WERI-Rb-1 (cell line): Measurements from ENCODE around the gene QRFP.

ENCODE experiments used
- DNase-seq: peaks from one replicate; pipeline ENCODE4 v3.0.0-alpha.2; 2020
- H3K27ac ChIP-seq: fragments of 250-450 bp; sonication (Bioruptor Pico); 2 replicates; pipeline ENCODE4 v1.5.1; 2020; ENCODE audit warnings: mild to moderate bottlenecking, moderate library complexity
- H3K27me3 ChIP-seq: fragments of 250-450 bp; sonication (Bioruptor Pico); 2 replicates; pipeline ENCODE4 v1.5.1; 2021; ENCODE audit warnings: mild to moderate bottlenecking, low read depth, moderate library complexity; ENCODE audit not compliant: insufficient read depth, severe bottlenecking
- H3K36me3 ChIP-seq: fragments of 250-450 bp; sonication (Bioruptor Pico); 2 replicates; pipeline ENCODE4 v1.5.1; 2020; ENCODE audit warnings: mild to moderate bottlenecking, moderate library complexity
- H3K4me3 ChIP-seq: 2 replicates; pipeline ENCODE4 v1.5.1; 2011; ENCODE audit warnings: low read depth, mild to moderate bottlenecking, control low read depth, low read length
- H3K9me3 ChIP-seq: fragments of 250-450 bp; sonication (Bioruptor Pico); 2 replicates; pipeline ENCODE4 v1.5.1; 2021; ENCODE audit warnings: mild to moderate bottlenecking, moderate library complexity; ENCODE audit not compliant: severe bottlenecking
- CTCF ChIP-seq: IDR thresholded peaks from 2 replicates; pipeline ENCODE4 v1.5.1; 2011; ENCODE audit warnings: low read depth, mild to moderate bottlenecking, control low read depth, inconsistent platforms, low read length

QRFP gene

DNA sequence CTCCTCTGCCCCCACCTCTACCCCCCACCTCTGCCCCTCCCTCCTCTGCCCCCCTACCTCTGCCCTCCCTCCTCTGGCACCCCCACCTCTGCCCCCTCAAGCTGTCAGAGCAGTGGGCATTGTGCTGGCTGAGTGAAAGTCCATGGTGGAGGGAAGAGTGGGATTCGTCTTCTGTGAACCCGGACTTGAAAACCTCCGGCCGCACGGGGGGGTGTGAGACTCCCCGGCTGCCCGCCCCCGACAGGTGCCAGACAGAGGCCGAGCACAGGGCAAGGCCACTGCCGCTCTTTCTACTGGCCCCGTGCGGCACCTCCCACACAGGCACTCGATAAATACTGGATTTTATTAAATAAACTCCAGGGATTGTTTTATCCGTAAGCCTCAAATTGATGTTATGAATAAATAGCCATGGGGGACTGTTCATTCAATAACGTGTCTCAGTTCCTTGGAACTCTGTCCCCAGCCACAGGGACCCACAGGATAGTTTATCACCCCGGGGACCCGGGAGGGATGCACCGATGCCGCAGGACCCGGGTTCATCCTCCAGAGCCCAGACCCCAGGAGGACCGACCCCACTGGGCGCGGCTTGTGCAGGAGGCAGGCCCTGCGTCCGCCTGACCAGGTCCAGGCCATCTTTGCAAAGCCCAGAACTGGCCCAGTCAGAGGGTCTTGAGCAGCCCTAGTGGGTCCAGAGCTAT is 2.6 kb upstream of the QRFP start:
- no peak for DNase-seq
- TF ChIP-seq CTCF = no peak
- Histone ChIP-seq H3K27ac (no peak overlapping the region), H3K4me3 (no peak overlapping the region), H3K9me3 (no peaks in the 10 kb centered on the region), H3K27me3 (no peaks in the 10 kb centered on the region), H3K36me3 (no peaks in the 10 kb centered on the region)

DNA sequence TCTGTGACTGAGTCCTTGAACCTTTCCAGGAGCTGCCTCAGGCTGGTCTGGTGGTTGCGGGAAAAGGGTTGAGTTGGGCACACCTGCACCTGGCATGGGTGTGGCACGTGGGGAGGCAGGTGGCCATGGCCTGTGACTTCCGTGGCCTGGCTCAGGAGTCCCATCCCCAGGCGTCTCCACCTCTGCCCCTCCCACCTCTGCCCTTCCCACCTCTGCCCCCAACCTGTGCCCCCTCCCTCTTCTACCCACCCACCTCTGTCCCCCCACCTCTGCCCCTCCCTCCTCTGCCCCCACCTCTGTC is 1.9 kb upstream of the QRFP start:
- peaks cover under 1% of the 10 kb centered on the region for H3K36me3 ChIP-seq
- no peak overlapping the region for H3K4me3 ChIP-seq
- no peaks in the 10 kb centered on the region for H3K27me3 ChIP-seq
- DNase-seq = no peak
- H3K27ac ChIP-seq = no peak overlapping the region
- TF ChIP-seq CTCF = no peak
- H3K9me3 ChIP-seq = no peaks in the 10 kb centered on the region

- H3K36me3 ChIP-seq = peaks cover 6% of the 10 kb centered on the region
- no peaks in the 10 kb centered on the region for H3K27me3 ChIP-seq
- DNase-seq = no peak
- TF ChIP-seq CTCF = no peak
- no peak overlapping the region for H3K27ac ChIP-seq
- H3K9me3 ChIP-seq = no peaks in the 10 kb centered on the region
- no peak overlapping the region for H3K4me3 ChIP-seq
These were observed 1.4 kb upstream of the QRFP start for GRCh38 chr9:130897848-130898551.

GRCh38 chr9:130897105-130897751 is 616 bp upstream of the QRFP start:
- DNase-seq = no peak
- Histone ChIP-seq H3K27me3 (no peaks in the 10 kb centered on the region), H3K36me3 (peaks cover 14% of the 10 kb centered on the region), H3K9me3 (no peaks in the 10 kb centered on the region), H3K27ac (no peak overlapping the region), H3K4me3 (no peak overlapping the region)
- no peak for TF ChIP-seq CTCF

GRCh38 chr9:130895481-130896232 is 955 bp downstream of the QRFP start:
- no peak overlapping the region for H3K4me3 ChIP-seq
- peaks cover 25% of the 10 kb centered on the region for H3K36me3 ChIP-seq
- H3K9me3 ChIP-seq = no peaks in the 10 kb centered on the region
- no peak for TF ChIP-seq CTCF
- H3K27ac ChIP-seq = no peak overlapping the region
- no peaks in the 10 kb centered on the region for H3K27me3 ChIP-seq
- no peak for DNase-seq
